Ovary (tissue), 3 donors: ENCODE data around the gene MPND.

ENCODE experiments used
- CTCF ChIP-seq, 3 donors: fragments of 450-650 bp in 2 of 3; fragments of 200-600 bp in 1 of 3; IDR thresholded peaks; one replicate each; pipeline versions ENCODE4 v1.5.1 to v1.8.0; 2016 to 2022; ENCODE audit warnings: antibody characterized with exemption in 3 of 3, mild to moderate bottlenecking in 1 of 3
- EP300 ChIP-seq: sonication (generic); formaldehyde crosslinking; IDR thresholded peaks from one replicate; pipeline ENCODE4 v1.6.1; 2017; ENCODE audit warnings: antibody characterized with exemption
- POLR2A ChIP-seq: fragments of 450-650 bp; IDR thresholded peaks from one replicate; pipeline ENCODE4 v1.6.1; 2017; ENCODE audit warnings: antibody characterized with exemption, mild to moderate bottlenecking, moderate library complexity
- donor health status: DM: no; HTN: no; CAD: no.

GRCh38 chr19:4391306-4391693 is 47.9 kb downstream of the MPND start:
- TF ChIP-seq POLR2A (no peak), CTCF (IDR thresholded peaks at IDR 0.05) (no peak), EP300 (no peak)
